Transverse colon (tissue), 3 donors: ENCODE results near the gene CBLC.

ENCODE experiments used
- CTCF ChIP-seq, 5 experiments: fragments of 200-600 bp in 3 of 5; fragments of 450-650 bp in 2 of 5; sonication (generic) in 3 of 5; IDR thresholded peaks; 1 replicate in 2 of 5; 2 replicates in 3 of 5; pipeline ENCODE4 v1.5.1; 2016 to 2017; ENCODE audit warnings: antibody characterized with exemption in 5 of 5, inconsistent platforms in 3 of 5, mild to moderate bottlenecking in 2 of 5, moderate library complexity in 1 of 5
- EP300 ChIP-seq: sonication (generic); formaldehyde crosslinking; IDR thresholded peaks from one replicate; pipeline ENCODE4 v1.6.1; 2017; ENCODE audit warnings: antibody characterized with exemption, low read depth

DNA sequence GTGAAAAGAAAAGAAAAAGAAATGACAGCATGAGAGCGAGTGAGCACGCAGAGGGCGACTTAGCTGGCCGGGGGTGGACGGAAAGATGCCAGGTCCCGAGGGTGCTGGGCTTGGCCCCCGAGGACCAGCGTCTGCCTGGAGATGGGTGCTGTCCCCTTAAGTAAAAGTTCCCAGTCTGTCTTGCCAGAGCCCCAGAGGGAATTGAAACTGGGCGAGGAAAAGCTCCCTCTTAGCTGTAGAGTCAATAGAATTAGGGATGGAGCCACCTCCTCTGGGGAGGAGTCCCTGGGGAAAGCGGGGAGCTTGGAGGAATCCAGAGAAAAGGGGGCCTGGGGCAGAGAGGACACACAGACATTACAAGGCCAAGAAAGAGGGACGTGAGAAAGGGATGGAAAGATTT lies 44.5 kb downstream of the CBLC start:
- TF ChIP-seq CTCF (IDR thresholded peaks at IDR 0.05) (no peak), EP300 (no peak)
